ENCODE results near the gene ADAMTS2. TPM values are rescaled to one million over a fixed set of nuclear protein-coding genes. Genes with fewer than 3 reads are reported as not detected.

Gene ADAMTS2
- polyA plus RNA-seq, 3 donors: 0.74 to 2.3 TPM; not detected in 1

GRCh38 chr5:179118338-179118737 is 226.9 kb downstream of the ADAMTS2 start:
- no peak overlapping the region for H2AFZ ChIP-seq (ENCODE audit: insufficient read depth, low read depth, low read length, poor library complexity, severe bottlenecking)
- H3K27ac ChIP-seq (ENCODE audit: low read depth in 1 of 2, low read length in 2 of 2): no peak overlapping the region
- Mint-ChIP-seq H3K27me3 (ENCODE audit: low read depth in 3 of 3) (peaks cover 0 to 4% (median 2%) of the 10 kb centered on the region in 3 donors), H3K9me3 (peaks cover 63 to 93% (median 81%) of the 10 kb centered on the region in 7 donors), H3K4me3 (no peak overlapping the region), H3K27ac (no peak overlapping the region), H3K4me1 (no peaks in the 10 kb centered on the region), H3K36me3 (no peaks in the 10 kb centered on the region)
- H3K9me3 ChIP-seq (replicated peaks in 1 of 2; ENCODE audit: control insufficient read depth in 1 of 2, insufficient read depth in 1 of 2, low read length in 2 of 2): peaks cover 92 to 98% of the 10 kb centered on the region in 2 donors
- intact Hi-C loops (cut with micrococcal nuclease): no loop called here
- no peak for DNase-seq
- no peak overlapping the region for H3K9ac ChIP-seq (ENCODE audit: insufficient read depth, low read length, poor library complexity, severe bottlenecking)
- 98% methylated on average over 3 of the region's 4 CpGs for WGBS (ENCODE audit: insufficient coverage)
- H3K27me3 ChIP-seq (ENCODE audit: control insufficient read depth in 2 of 2, insufficient read depth in 2 of 2, low read length in 2 of 2): no peaks in the 10 kb centered on the region
- no peaks in the 10 kb centered on the region for H3K36me3 ChIP-seq (replicated peaks in 1 of 2; ENCODE audit: control insufficient read depth in 1 of 2, insufficient read depth in 2 of 2, low read length in 2 of 2)
- H3K4me1 ChIP-seq (ENCODE audit: control insufficient read depth in 1 of 2, insufficient read depth in 2 of 2, low read length in 2 of 2): no peaks in the 10 kb centered on the region
- no peak overlapping the region for H3K4me2 ChIP-seq (replicated peaks; ENCODE audit: extremely low read depth, low read length, poor library complexity, severe bottlenecking)
- no peak for TF ChIP-seq CTCF (IDR thresholded peaks at IDR 0.05)
- H3K79me2 ChIP-seq (ENCODE audit: insufficient read depth, low read length): no peaks in the 10 kb centered on the region
- no peak overlapping the region for H3K4me3 ChIP-seq (replicated peaks in 1 of 3; ENCODE audit: low read depth in 2 of 3, low read length in 3 of 3)
- no peaks in the 10 kb centered on the region for H4K20me1 ChIP-seq (ENCODE audit: insufficient read depth, low read length)

- no peak for DNase-seq
- H3K36me3 ChIP-seq (replicated peaks in 1 of 2; ENCODE audit: control insufficient read depth in 1 of 2, insufficient read depth in 2 of 2, low read length in 2 of 2): no peaks in the 10 kb centered on the region
- intact Hi-C loops (cut with micrococcal nuclease): no loop called here
- no peak overlapping the region for H3K4me3 ChIP-seq (replicated peaks in 1 of 3; ENCODE audit: low read depth in 2 of 3, low read length in 3 of 3)
- no peaks in the 10 kb centered on the region for H3K27me3 ChIP-seq (ENCODE audit: control insufficient read depth in 2 of 2, insufficient read depth in 2 of 2, low read length in 2 of 2)
- H3K4me3 Mint-ChIP-seq: no peak overlapping the region
- no peaks in the 10 kb centered on the region for H3K4me1 Mint-ChIP-seq
- no peak overlapping the region for H3K27ac Mint-ChIP-seq
- no peak overlapping the region for H3K4me2 ChIP-seq (replicated peaks; ENCODE audit: extremely low read depth, low read length, poor library complexity, severe bottlenecking)
- no peaks in the 10 kb centered on the region for H3K79me2 ChIP-seq (ENCODE audit: insufficient read depth, low read length)
- TF ChIP-seq CTCF (IDR thresholded peaks at IDR 0.05): no peak
- H4K20me1 ChIP-seq (ENCODE audit: insufficient read depth, low read length): no peaks in the 10 kb centered on the region
- no peak overlapping the region for H3K27ac ChIP-seq (ENCODE audit: low read depth in 1 of 2, low read length in 2 of 2)
- H2AFZ ChIP-seq (ENCODE audit: insufficient read depth, low read depth, low read length, poor library complexity, severe bottlenecking): no peak overlapping the region
- peaks cover 58 to 92% (median 83%) of the 10 kb centered on the region in 7 donors for H3K9me3 Mint-ChIP-seq
- H3K36me3 Mint-ChIP-seq: no peaks in the 10 kb centered on the region
- H3K9ac ChIP-seq (ENCODE audit: insufficient read depth, low read length, poor library complexity, severe bottlenecking): no peak overlapping the region
- H3K27me3 Mint-ChIP-seq (ENCODE audit: low read depth in 3 of 3): peaks cover 0 to 2% (median 2%) of the 10 kb centered on the region in 3 donors
- peaks cover 92 to 98% of the 10 kb centered on the region in 2 donors for H3K9me3 ChIP-seq (replicated peaks in 1 of 2; ENCODE audit: control insufficient read depth in 1 of 2, insufficient read depth in 1 of 2, low read length in 2 of 2)
- WGBS (ENCODE audit: insufficient coverage): 94% methylated on average over 8 of the region's 9 CpGs
- no peaks in the 10 kb centered on the region for H3K4me1 ChIP-seq (ENCODE audit: control insufficient read depth in 1 of 2, insufficient read depth in 2 of 2, low read length in 2 of 2)
Measured at GRCh38 chr5:179115845-179116524, 229.3 kb downstream of the ADAMTS2 start.
